ENCODE data around the gene IL6ST. TPM values are rescaled to one million over a fixed set of nuclear protein-coding genes. Genes with fewer than 3 reads are reported as not detected.
A peak's percentile ranks its signal among the peaks of the same experiment; 100 is the strongest.
"Not testable (repeated sequence)": the region's sequence is repeated elsewhere in the genome, so short reads cannot be mapped to it uniquely, and the experiment has no call there.

IL6ST gene
- total RNA-seq, result 100 to 1,000 TPM; 309 to 464 TPM
- 100 to 1,000 TPM; 166 to 225 (median 217) TPM for polyA plus RNA-seq (ENCODE audit: insufficient read length in 6 of 6)
- long read RNA-seq, donor 1, full-length matches to known transcripts, result 55 of 290 reads
- long read RNA-seq, donor 1, partial matches to known transcripts, result 8 of 290 reads
- long read RNA-seq, donor 1, other reads (novel, unspliced or antisense), result 227 of 290 reads
- long read RNA-seq, donor 2, full-length matches to known transcripts, result 35 of 330 reads
- long read RNA-seq, donor 2, partial matches to known transcripts, result 6 of 330 reads
- long read RNA-seq, donor 2, other reads (novel, unspliced or antisense), result 289 of 330 reads
- long read RNA-seq, donor 3, full-length matches to known transcripts, result 16 of 10,319 reads
- long read RNA-seq, donor 3, partial matches to known transcripts, result 10,050 of 10,319 reads
- long read RNA-seq, donor 3, other reads (novel, unspliced or antisense), result 253 of 10,319 reads
- long read RNA-seq, donor 4, full-length matches to known transcripts, result 8 of 18 reads
- long read RNA-seq, donor 4, partial matches to known transcripts, result 7 of 18 reads
- long read RNA-seq, donor 4, other reads (novel, unspliced or antisense), result 3 of 18 reads
- long read RNA-seq, donor 5, full-length matches to known transcripts, result 30 of 12,374 reads
- long read RNA-seq, donor 5, partial matches to known transcripts, result 12,167 of 12,374 reads
- long read RNA-seq, donor 5, other reads (novel, unspliced or antisense), result 177 of 12,374 reads
- long read RNA-seq, donor 6, full-length matches to known transcripts, result 21 of 241 reads
- long read RNA-seq, donor 6, partial matches to known transcripts, result 20 of 241 reads
- long read RNA-seq, donor 6, other reads (novel, unspliced or antisense), result 200 of 241 reads
- long read RNA-seq, donor 7, full-length matches to known transcripts, result 10 of 11,072 reads
- long read RNA-seq, donor 7, partial matches to known transcripts, result 10,632 of 11,072 reads
- long read RNA-seq, donor 7, other reads (novel, unspliced or antisense), result 430 of 11,072 reads
- long read RNA-seq, donor 8, full-length matches to known transcripts, result 42 of 286 reads
- long read RNA-seq, donor 8, partial matches to known transcripts, result 0 of 286 reads
- long read RNA-seq, donor 8, other reads (novel, unspliced or antisense), result 244 of 286 reads
- long read RNA-seq, donor 9, partial matches to known transcripts, result 0 of 7 reads
- long read RNA-seq, donor 9, other reads (novel, unspliced or antisense), result 7 of 7 reads
- long read RNA-seq, donor 10, full-length matches to known transcripts, result 1 of 12 reads
- long read RNA-seq, donor 10, partial matches to known transcripts, result 7 of 12 reads
- long read RNA-seq, donor 10, other reads (novel, unspliced or antisense), result 4 of 12 reads
- long read RNA-seq, donor 11, full-length matches to known transcripts, result 19 of 64 reads
- long read RNA-seq, donor 11, partial matches to known transcripts, result 0 of 64 reads
- long read RNA-seq, donor 11, other reads (novel, unspliced or antisense), result 45 of 64 reads
- long read RNA-seq, donor 12, full-length matches to known transcripts, result 21 of 192 reads
- long read RNA-seq, donor 12, partial matches to known transcripts, result 5 of 192 reads
- long read RNA-seq, donor 12, other reads (novel, unspliced or antisense), result 166 of 192 reads

DNA sequence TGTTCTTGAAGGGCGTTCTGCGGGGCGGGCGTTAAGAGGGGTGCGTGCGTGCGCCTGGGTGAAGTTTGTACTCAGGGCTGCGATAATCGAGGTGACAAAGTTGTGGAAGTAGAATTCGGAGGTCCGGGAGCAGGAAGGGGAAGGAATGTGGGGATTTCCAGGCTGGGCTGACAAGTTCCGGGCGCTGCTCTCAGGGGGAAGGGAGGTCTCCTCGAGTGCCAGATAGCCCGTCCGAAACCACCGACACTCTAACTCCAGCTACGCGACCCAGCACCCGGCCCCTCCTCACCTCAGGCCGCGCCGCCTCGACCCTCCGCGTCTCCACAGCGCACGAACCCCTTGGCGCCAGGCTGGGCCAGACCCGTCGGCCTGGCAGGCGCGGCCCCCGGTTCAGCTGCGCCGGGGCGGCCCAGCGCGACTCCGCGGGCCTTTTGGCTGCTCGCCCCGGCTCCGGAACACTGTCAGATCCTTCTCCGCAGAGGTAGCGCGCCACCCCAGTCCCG lies at the start of gene IL6ST:
Gene IL6ST (minus strand): TSS at position 469 of the 503 bp plus-strand sequence. CDS start 18,685 bp downstream, outside the sequence.
- peak; percentile 51 for ATAC-seq
- H3K9me3 ChIP-seq, result no peaks in the 10 kb centered on the region
- H3K27me3 ChIP-seq, result no peaks in the 10 kb centered on the region
- intact Hi-C loops (cut with DNase I), result loop anchor here in 1 of 2 donors (10.0 kb wide), 1 partner anchor 90 kb away; no protein-coding TSS in a partner anchor
- peak within 1 kb of the TSS; percentile 75 to 79 for H3K4me3 ChIP-seq
- H3K4me1 ChIP-seq, result peaks cover 11 to 53% of the 10 kb centered on the region in 2 donors
- TF ChIP-seq, protein P1, sequence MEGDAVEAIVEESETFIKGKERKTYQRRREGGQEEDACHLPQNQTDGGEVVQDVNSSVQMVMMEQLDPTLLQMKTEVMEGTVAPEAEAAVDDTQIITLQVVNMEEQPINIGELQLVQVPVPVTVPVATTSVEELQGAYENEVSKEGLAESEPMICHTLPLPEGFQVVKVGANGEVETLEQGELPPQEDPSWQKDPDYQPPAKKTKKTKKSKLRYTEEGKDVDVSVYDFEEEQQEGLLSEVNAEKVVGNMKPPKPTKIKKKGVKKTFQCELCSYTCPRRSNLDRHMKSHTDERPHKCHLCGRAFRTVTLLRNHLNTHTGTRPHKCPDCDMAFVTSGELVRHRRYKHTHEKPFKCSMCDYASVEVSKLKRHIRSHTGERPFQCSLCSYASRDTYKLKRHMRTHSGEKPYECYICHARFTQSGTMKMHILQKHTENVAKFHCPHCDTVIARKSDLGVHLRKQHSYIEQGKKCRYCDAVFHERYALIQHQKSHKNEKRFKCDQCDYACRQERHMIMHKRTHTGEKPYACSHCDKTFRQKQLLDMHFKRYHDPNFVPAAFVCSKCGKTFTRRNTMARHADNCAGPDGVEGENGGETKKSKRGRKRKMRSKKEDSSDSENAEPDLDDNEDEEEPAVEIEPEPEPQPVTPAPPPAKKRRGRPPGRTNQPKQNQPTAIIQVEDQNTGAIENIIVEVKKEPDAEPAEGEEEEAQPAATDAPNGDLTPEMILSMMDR (IDR thresholded peaks at IDR 0.05), result no peak
- peak in 3 of 4 donors; percentile 76 to 86 (median 83) for DNase-seq
- H3K27ac ChIP-seq, result peak within 1 kb of the TSS; percentile 98 to 99
- no peaks in the 10 kb centered on the region for H3K36me3 ChIP-seq

DNA sequence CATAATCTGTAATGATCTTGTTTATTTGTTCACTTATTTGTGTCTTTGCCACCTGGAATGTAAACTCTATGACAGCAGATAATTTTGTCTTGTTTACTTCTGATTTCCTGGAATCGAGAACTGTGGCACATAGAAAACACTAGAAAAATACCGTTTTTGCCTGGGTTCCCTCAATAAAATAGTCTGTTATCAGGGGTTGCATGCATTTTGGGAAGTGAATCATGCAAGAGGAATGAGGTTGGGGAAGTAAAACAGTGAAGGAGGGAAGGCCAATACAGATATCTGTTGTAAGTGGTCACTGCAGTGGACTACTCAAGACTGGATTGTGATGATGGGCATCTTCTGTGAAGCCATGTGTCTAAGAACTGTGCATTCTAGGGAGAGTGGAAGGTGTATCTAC lies 45.2 kb upstream of the IL6ST start:
- intact Hi-C loops (cut with DNase I), result no loop called here

DNA sequence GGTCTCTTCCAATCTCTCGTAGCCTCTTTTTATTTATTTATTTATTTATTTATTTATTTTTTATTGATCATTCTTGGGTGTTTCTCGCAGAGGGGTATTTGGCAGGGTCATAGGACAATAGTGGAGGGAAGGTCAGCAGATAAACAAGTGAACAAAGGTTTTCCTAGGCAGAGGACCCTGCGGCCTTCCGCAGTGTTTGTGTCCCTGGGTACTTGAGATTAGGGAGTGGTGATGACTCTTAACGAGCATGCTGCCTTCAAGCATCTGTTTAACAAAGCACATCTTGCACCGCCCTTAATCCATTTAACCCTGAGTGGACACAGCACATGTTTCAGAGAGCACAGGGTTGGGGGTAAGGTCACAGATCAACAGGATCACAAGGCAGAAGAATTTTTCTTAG lies 43.4 kb upstream of the IL6ST start:
- H3K36me3 ChIP-seq; H3K4me3 ChIP-seq; H3K9me3 ChIP-seq; ATAC-seq; H3K27me3 ChIP-seq; intact Hi-C loops (cut with DNase I); H3K27ac ChIP-seq; DNase-seq: not testable (repeated sequence)
- peaks cover 0 to 13% of the 10 kb centered on the region in 2 donors for H3K4me1 ChIP-seq

More for the DNA sequence above, 45.2 kb upstream of the IL6ST start:
- H3K4me3 ChIP-seq, result no peak overlapping the region
- H3K4me1 ChIP-seq, result peaks cover 0 to 13% of the 10 kb centered on the region in 2 donors
- no peaks in the 10 kb centered on the region for H3K27me3 ChIP-seq
- no peak overlapping the region for H3K27ac ChIP-seq
- TF ChIP-seq, protein P1 (IDR thresholded peaks at IDR 0.05), result no peak
- DNase-seq (no peak), ATAC-seq (peak; percentile 35)
- no peaks in the 10 kb centered on the region for H3K36me3 ChIP-seq
- no peaks in the 10 kb centered on the region for H3K9me3 ChIP-seq

DNA sequence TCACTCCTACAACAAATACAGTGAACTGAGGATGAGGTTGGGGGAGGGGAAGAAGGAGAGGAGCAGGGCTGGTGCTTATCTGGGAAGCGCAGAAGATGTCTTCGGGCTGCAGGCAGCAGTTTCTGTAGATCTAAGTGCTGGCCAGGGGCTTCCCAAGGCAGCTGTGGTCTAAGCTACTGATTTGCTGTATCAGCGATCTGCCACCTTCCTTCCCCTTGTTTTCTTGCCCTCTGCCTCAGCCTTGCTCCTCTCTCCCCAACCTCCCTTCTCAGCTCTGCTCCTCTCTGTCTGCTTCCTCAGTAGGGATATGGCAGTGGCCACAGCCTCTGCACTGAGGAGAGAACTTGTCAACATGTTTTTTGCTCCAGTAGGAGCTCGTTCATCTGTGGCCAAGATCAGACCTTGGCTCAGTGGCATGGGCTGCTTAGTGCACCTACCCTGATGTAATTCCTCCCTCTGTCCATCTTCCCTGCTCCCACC lies 42.8 kb upstream of the IL6ST start:
- intact Hi-C loops (cut with DNase I), result no loop called here
- H3K9me3 ChIP-seq, result no peaks in the 10 kb centered on the region
- ATAC-seq (peak; percentile 47), DNase-seq (no peak)
- TF ChIP-seq, protein P1 (IDR thresholded peaks at IDR 0.05), result no peak
- H3K4me3 ChIP-seq, result no peak overlapping the region
- H3K36me3 ChIP-seq, result no peaks in the 10 kb centered on the region
- peaks cover 0 to 13% of the 10 kb centered on the region in 2 donors for H3K4me1 ChIP-seq
- H3K27me3 ChIP-seq, result no peaks in the 10 kb centered on the region
- no peak overlapping the region for H3K27ac ChIP-seq

DNA sequence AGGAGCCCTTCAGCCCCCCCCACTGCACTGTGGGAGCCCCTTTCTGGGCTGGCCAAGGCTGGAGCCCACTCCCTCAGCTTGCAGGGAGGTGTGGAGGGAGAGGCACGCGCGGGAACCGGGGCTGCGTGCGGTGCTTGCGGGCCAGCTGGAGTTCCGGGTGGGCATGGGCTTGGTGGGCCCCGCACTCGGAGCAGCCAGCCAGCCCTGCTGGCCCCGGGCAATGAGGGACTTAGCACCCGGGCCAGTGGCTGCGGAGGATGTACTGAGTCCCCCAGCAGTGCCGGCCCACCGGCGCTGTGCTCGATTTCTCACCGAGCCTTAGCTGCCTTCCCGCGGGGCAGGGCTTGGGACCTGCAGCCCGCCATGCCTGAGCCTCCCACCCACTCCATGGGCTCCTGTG lies 40.6 kb upstream of the IL6ST start:
- DNase-seq; H3K27me3 ChIP-seq; H3K4me3 ChIP-seq; H3K36me3 ChIP-seq; intact Hi-C loops (cut with DNase I); H3K9me3 ChIP-seq; ATAC-seq; H3K27ac ChIP-seq: not testable (repeated sequence)
- peaks cover 0 to 11% of the 10 kb centered on the region in 2 donors for H3K4me1 ChIP-seq

DNA sequence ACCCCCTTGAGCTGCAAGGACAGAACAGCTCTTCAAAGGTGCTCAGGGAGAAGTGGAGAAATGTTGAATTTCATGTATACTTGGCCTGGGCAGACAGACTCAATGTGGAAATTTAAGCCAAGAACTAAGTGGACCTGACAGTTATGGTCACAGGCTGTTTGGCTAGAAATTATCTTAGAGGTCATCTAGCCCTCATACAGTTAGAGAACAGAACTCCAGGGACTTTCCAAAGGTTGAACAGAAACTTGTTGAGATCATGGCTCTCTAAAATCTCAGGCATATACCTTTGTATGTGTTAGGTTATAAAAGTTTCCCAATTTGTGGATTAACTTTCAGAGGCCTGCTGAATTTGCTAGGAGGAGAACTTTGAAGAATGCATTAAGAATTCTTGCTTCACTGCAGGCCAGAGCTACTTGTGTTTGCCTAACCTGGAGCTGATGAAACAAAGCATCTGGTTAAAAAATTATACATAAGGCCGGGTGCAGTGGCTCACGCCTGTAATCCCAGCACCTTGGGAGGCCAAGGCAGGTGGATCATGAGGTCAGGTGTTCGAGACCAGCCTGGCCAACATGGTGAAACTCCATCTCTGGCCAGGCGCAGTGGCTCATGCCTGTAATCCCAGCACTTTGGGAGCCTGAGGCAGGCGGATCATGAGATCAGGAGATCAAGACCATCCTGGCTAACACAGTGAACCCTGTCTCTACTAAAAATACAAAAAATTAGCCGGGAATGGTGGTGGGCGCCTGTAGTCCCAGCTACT lies 35.3 kb upstream of the IL6ST start:
- H3K9me3 ChIP-seq; H3K27me3 ChIP-seq; DNase-seq; H3K36me3 ChIP-seq; H3K4me3 ChIP-seq; intact Hi-C loops (cut with DNase I): not testable (repeated sequence)
- Histone ChIP-seq H3K27ac (peak overlapping the region in 1 of 2 donors; percentile 1), H3K4me1 (peaks cover 0 to 18% of the 10 kb centered on the region in 2 donors)
- ATAC-seq, result peak; percentile 33

Measured in left lung (tissue), 14 donors.